ENCODE results near the gene SPNS2. TPM values are rescaled to one million over a fixed set of nuclear protein-coding genes. Genes with fewer than 3 reads are reported as not detected.

Gene SPNS2
- total and polyA plus RNA-seq, 2 experiments from 2014 or later = 0.29 TPM; not detected in 1

- in situ Hi-C loops (cut with MboI) = no loop called here
- Histone ChIP-seq H3K79me2 (ENCODE audit: insufficient read depth) (0 out of 2 replicates have a peak, but pooled peaks cover 3% of the 10 kb centered on the region), H3K36me3 (ENCODE audit: low read depth) (no peaks in the 10 kb centered on the region), H3K4me1 (ENCODE audit: insufficient read depth) (no peaks in the 10 kb centered on the region), H2AFZ (no peak within 1 kb of the TSS), H4K20me1 (ENCODE audit: insufficient read depth) (no peaks in the 10 kb centered on the region), H3K9me3 (ENCODE audit: low read depth) (no peaks in the 10 kb centered on the region), H3K9ac (no peak within 1 kb of the TSS), H3F3A (ENCODE audit: insufficient read depth) (no peaks in the 10 kb centered on the region), H3K4me2 (ENCODE audit: unreplicated experiment) (no peak within 1 kb of the TSS), H3K9me2 (ENCODE audit: insufficient read depth) (no peaks in the 10 kb centered on the region), H3K4me3 (no peak within 1 kb of the TSS), H3K27ac (no peak within 1 kb of the TSS), H3K27me3 (replicated peaks; ENCODE audit: insufficient read depth) (no peaks in the 10 kb centered on the region)
- DNase-seq = no peak
- 72 to 76% methylated on average over 11 to 12 of the region's 12 CpGs for whole genome bisulfite sequencing, 2 experiments (ENCODE audit: low coverage in 1 of 2, low lambda C conversion rate in 2 of 2, missing lambda C conversion rate in 2 of 2)
- TF ChIP-seq EZH2phosphoT487 (IDR thresholded peaks at IDR 0.05; ENCODE audit: insufficient read depth, low read depth) (no peak), EZH2 (IDR thresholded peaks at IDR 0.05; ENCODE audit: insufficient read depth, poor library complexity, severe bottlenecking) (no peak)
These were observed 61.7 kb downstream of the SPNS2 start, which contains the start of gene GGT6 for GRCh38 chr17:4560421-4560820. GGT6 (minus strand) TSS chr17:4560577; CDS start chr17:4560521, 56 bp downstream.

DNA sequence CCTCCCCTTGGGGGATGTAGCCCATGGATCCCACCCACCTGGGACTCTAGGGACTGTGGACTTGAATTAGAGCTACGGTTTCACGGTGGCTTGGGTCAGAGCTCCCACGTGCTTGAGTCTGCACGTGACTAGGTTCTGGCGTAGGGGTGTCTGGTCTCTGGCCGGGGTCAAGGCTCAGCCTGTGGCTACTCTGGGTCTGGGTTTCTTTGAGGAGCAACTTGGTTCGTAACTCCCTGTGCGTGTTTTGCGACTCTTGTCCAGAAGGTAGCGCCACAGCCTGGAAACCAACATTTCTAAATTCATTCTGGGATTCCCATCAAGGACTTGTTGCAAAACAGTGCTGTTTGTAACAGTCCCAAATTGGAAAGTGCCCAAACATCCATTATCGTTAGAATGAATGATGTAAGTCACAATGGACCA is 62.2 kb downstream of the SPNS2 start:
- Histone ChIP-seq H4K20me1 (ENCODE audit: insufficient read depth) (no peaks in the 10 kb centered on the region), H3K27ac (no peak overlapping the region), H3K4me1 (ENCODE audit: insufficient read depth) (no peaks in the 10 kb centered on the region), H3K79me2 (ENCODE audit: insufficient read depth) (no peaks in the 10 kb centered on the region), H3K4me2 (ENCODE audit: unreplicated experiment) (no peak overlapping the region), H3F3A (ENCODE audit: insufficient read depth) (no peaks in the 10 kb centered on the region), H3K36me3 (ENCODE audit: low read depth) (no peaks in the 10 kb centered on the region), H3K9ac (no peak overlapping the region), H3K27me3 (replicated peaks; ENCODE audit: insufficient read depth) (no peaks in the 10 kb centered on the region), H3K9me3 (ENCODE audit: low read depth) (no peaks in the 10 kb centered on the region), H3K4me3 (no peak overlapping the region), H2AFZ (no peak overlapping the region), H3K9me2 (ENCODE audit: insufficient read depth) (no peaks in the 10 kb centered on the region)
- 49% methylated on average over 11 of the region's 11 CpGs for WGBS, 2 experiments (ENCODE audit: low coverage in 1 of 2, low lambda C conversion rate in 2 of 2, missing lambda C conversion rate in 2 of 2)
- in situ Hi-C loops (cut with MboI) = no loop called here
- TF ChIP-seq EZH2 (IDR thresholded peaks at IDR 0.05; ENCODE audit: insufficient read depth, poor library complexity, severe bottlenecking) (no peak), EZH2phosphoT487 (IDR thresholded peaks at IDR 0.05; ENCODE audit: insufficient read depth, low read depth) (no peak)
- no peak for DNase-seq

DNA sequence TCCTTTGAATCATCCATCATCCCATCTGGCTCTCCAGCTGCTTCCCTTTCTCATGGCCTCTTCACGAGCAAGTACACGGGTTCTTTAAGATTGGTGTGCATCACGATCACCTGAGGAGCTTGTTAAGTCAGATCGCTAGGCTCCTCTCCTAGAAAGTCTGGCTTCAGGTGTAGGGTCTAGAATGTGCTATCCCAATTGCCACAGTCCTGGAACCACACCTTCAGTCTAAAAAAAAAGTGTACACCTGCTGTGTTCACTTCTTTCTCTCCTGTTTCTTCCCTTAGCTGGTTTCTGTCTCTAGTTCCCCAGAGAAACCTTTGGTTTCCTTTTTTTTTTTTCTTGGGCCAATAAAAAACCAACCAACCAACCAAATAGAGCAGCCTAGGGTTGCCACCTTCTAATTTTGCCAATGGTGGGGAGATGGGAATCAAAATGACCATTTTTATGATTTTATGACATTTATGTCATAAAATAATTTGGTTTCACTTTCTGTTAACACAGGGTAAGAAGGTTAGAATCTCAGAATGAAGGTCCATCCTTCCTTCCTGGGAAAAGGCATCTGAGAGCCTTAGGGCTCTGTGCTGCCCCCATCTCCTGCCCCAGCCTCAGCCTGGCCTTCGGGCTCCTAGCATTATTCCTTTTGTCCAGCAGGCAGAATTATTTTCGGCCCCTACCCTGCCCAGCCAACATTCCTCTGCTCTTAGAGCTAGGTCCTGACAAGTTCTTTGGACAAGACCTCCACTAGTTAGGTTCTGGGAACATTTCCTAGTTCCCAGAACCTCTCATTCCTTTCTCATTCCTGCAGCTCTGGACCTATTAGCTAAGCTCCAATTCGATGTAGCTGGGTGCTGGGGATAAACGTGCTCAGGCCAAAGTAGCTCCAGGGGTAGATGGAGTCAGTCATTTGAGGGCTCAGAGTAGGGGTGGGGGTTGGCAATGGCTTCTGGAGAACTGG is 63.6 kb downstream of the SPNS2 start:
- H3K27ac ChIP-seq = no peak overlapping the region
- H3K79me2 ChIP-seq (ENCODE audit: insufficient read depth) = no peaks in the 10 kb centered on the region
- no peaks in the 10 kb centered on the region for H3K36me3 ChIP-seq (ENCODE audit: low read depth)
- no peaks in the 10 kb centered on the region for H3K9me3 ChIP-seq (ENCODE audit: low read depth)
- TF ChIP-seq EZH2 (IDR thresholded peaks at IDR 0.05; ENCODE audit: insufficient read depth, poor library complexity, severe bottlenecking) (no peak), EZH2phosphoT487 (IDR thresholded peaks at IDR 0.05; ENCODE audit: insufficient read depth, low read depth) (no peak)
- H3F3A ChIP-seq (ENCODE audit: insufficient read depth) = no peaks in the 10 kb centered on the region
- no peaks in the 10 kb centered on the region for H3K4me1 ChIP-seq (ENCODE audit: insufficient read depth)
- DNase-seq = no peak
- no peaks in the 10 kb centered on the region for H4K20me1 ChIP-seq (ENCODE audit: insufficient read depth)
- no peaks in the 10 kb centered on the region for H3K9me2 ChIP-seq (ENCODE audit: insufficient read depth)
- peak overlapping the region; percentile 51 for H2AFZ ChIP-seq
- no peak overlapping the region for H3K4me3 ChIP-seq
- in situ Hi-C loops (cut with MboI) = no loop called here
- no peak overlapping the region; the same call in 1 of the 2 replicates for H3K9ac ChIP-seq
- peak overlapping the region; percentile 42 for H3K4me2 ChIP-seq (ENCODE audit: unreplicated experiment)
- 37 to 41% methylated on average over 8 of the region's 8 CpGs for WGBS, 2 experiments (ENCODE audit: low coverage in 1 of 2, low lambda C conversion rate in 2 of 2, missing lambda C conversion rate in 2 of 2)
- H3K27me3 ChIP-seq (replicated peaks; ENCODE audit: insufficient read depth) = no peaks in the 10 kb centered on the region

DNA sequence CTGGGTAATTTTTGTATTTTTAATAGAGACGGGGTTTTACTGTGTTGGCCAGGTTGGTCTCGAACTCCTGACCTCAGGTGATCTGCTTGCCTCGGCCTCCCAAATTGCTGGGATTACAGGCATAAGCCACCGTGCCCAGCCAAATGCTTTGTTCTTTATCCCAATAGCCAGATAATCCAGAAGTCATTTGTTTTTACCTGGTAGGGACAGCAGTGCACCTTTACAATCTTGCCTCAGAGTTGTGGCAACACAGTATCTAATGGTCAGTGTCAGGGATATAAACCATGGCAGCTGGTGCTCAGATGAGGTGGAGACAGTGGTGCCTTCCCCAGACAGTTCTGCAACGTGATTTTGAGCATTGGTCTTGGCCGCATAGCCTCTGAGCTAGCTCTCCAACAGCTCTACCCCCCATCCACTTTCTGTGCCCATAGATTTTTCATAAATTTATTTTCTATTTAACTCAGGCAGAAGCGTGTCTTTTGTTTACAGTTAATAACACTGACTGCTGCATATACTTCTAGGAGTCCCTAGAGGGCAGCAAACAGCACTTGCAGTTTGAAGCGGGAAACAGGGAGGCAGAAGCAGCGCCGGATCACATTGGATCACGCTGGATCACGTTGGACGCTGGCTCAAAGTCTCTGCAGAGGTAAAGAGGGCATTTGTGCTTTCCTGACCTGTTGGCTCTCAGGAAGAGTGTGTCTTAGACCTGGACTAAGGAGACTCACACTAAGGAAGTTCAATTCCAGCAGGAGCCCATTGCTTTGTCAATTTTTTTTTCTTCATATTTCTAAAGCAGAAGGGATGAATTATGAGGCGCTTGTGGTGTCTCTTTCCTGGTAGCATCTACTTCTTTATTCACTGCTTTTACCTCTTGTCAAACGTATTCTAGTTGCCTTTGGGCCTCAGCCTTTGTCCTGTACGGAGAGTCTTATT is 66.8 kb downstream of the SPNS2 start:
- Histone ChIP-seq H3K9me3 (ENCODE audit: low read depth) (no peaks in the 10 kb centered on the region), H3K27ac (no peak overlapping the region), H3K4me1 (ENCODE audit: insufficient read depth) (no peaks in the 10 kb centered on the region), H3K36me3 (ENCODE audit: low read depth) (no peaks in the 10 kb centered on the region), H4K20me1 (ENCODE audit: insufficient read depth) (no peaks in the 10 kb centered on the region), H3K4me3 (no peak overlapping the region), H3K9ac (no peak overlapping the region), H3F3A (ENCODE audit: insufficient read depth) (no peaks in the 10 kb centered on the region), H3K79me2 (ENCODE audit: insufficient read depth) (no peaks in the 10 kb centered on the region), H3K9me2 (ENCODE audit: insufficient read depth) (no peaks in the 10 kb centered on the region), H3K27me3 (replicated peaks; ENCODE audit: insufficient read depth) (no peaks in the 10 kb centered on the region), H3K4me2 (ENCODE audit: unreplicated experiment) (no peak overlapping the region), H2AFZ (peak overlapping the region; percentile 59)
- in situ Hi-C loops (cut with MboI) = loop anchor here (5.0 kb wide), 1 partner anchor 57 kb away; no protein-coding TSS in a partner anchor
- 21% methylated on average over 16 of the region's 16 CpGs for WGBS, 2 experiments (ENCODE audit: low coverage in 1 of 2, low lambda C conversion rate in 2 of 2, missing lambda C conversion rate in 2 of 2)
- peak; percentile 90 for DNase-seq
- TF ChIP-seq EZH2phosphoT487 (IDR thresholded peaks at IDR 0.05; ENCODE audit: insufficient read depth, low read depth) (no peak), EZH2 (IDR thresholded peaks at IDR 0.05; ENCODE audit: insufficient read depth, poor library complexity, severe bottlenecking) (no peak)

All from GM23248 (cell line).